H1 (cell line): ENCODE measurements around the gene GPR45. TPM values are rescaled to one million over a fixed set of nuclear protein-coding genes. Genes with fewer than 3 reads are reported as not detected.

Experiments
- CTCF ChIA-PET: fragments of 300-600 bp; sonication (Branson Sonifier 250); formaldehyde crosslinking; loops from one replicate; lab custom pipeline; 2021; ENCODE audit not compliant: partially characterized antibody; lab: Charles Lee
- POLR2A ChIA-PET: fragments of 300-600 bp; sonication (Branson Sonifier 250); formaldehyde crosslinking; loops from one replicate; lab custom pipeline; 2021; ENCODE audit warnings: inconsistent platforms; ENCODE audit not compliant: partially characterized antibody; lab: Charles Lee
- DNase-seq, 2 experiments: peaks; one replicate each; pipeline versions ENCODE4 v3.0.0 to v3.0.0-alpha.2; 2010 to 2022; ENCODE audit warnings: low spot score in 2 of 2, low read depth in 1 of 2, mixed read lengths in 1 of 2
- FAIRE-seq: peaks from 2 replicates; lab custom pipeline; 2011; peaks lifted over from hg19 to GRCh38; lab: Jason Lieb, UNC
- H2AFZ ChIP-seq: 2 replicates; pipeline ENCODE4 v1.8.1; 2012; ENCODE audit warnings: low read length, inconsistent platforms
- H2AK5ac ChIP-seq: 2 replicates; pipeline ENCODE4 v1.6.1; 2013; ENCODE audit warnings: low read depth, low read length
- H2BK120ac ChIP-seq: replicated peaks from 2 replicates; pipeline ENCODE3; 2013; ENCODE audit warnings: low read depth, low read length, inconsistent platforms
- H2BK12ac ChIP-seq: 2 replicates; pipeline ENCODE4 v1.6.1; 2013; ENCODE audit warnings: low read depth, low read length
- H2BK15ac ChIP-seq: 2 replicates; pipeline ENCODE4 v1.6.1; 2013; ENCODE audit warnings: low read length
- H2BK20ac ChIP-seq: 2 replicates; pipeline ENCODE4 v1.6.1; 2013; ENCODE audit warnings: low read length
- H2BK5ac ChIP-seq: 2 replicates; pipeline ENCODE4 v1.6.1; 2013; ENCODE audit warnings: low read depth, low read length
- H3K14ac ChIP-seq: 2 replicates; pipeline ENCODE4 v1.6.1; 2013; ENCODE audit warnings: inconsistent platforms; ENCODE audit not compliant: insufficient read length
- H3K18ac ChIP-seq: 2 replicates; pipeline ENCODE4 v1.6.1; 2013; ENCODE audit warnings: low read length; ENCODE audit errors: extremely low read depth
- H3K23ac ChIP-seq: 2 replicates; pipeline ENCODE4 v1.6.1; 2013; ENCODE audit warnings: inconsistent platforms; ENCODE audit not compliant: insufficient read length
- H3K23me2 ChIP-seq: 2 replicates; pipeline ENCODE4 v1.6.1; 2013; ENCODE audit warnings: low read depth, low read length
- H3K27ac ChIP-seq: 2 replicates; pipeline ENCODE4 v1.6.1; 2011; ENCODE audit warnings: low read depth, low read length, inconsistent platforms
- H3K27me3 ChIP-seq, 4 experiments: replicated peaks in 1 of 4; 1 replicate in 1 of 4; 2 replicates in 3 of 4; pipeline versions ENCODE4 v1.6.1 to v1.8.1; 2011 to 2013; ENCODE audit warnings: low read length in 3 of 4, mild to moderate bottlenecking in 3 of 4, inconsistent platforms in 2 of 4, mixed read lengths in 2 of 4, moderate library complexity in 1 of 4; ENCODE audit not compliant: control insufficient read depth in 3 of 4, insufficient read depth in 3 of 4; ENCODE audit errors: extremely low read depth in 1 of 4
- H3K36me3 ChIP-seq, 4 experiments: 2 replicates each; pipeline versions ENCODE4 v1.6.1 to v1.8.1; 2011 to 2013; ENCODE audit warnings: mild to moderate bottlenecking in 4 of 4, low read length in 3 of 4, moderate library complexity in 2 of 4, control low read depth in 1 of 4, inconsistent platforms in 1 of 4; ENCODE audit not compliant: insufficient read depth in 4 of 4, control insufficient read depth in 2 of 4
- H3K4ac ChIP-seq: replicated peaks from 2 replicates; pipeline ENCODE3; 2013; ENCODE audit warnings: low read length, low read depth, mixed read lengths, inconsistent platforms; ENCODE audit not compliant: insufficient read length
- H3K4me1 ChIP-seq, 4 experiments: replicated peaks in 1 of 4; 1 replicate in 1 of 4; 2 replicates in 3 of 4; pipeline versions ENCODE4 v1.6.1 to v1.8.1; 2011 to 2013; ENCODE audit warnings: low read length in 3 of 4, inconsistent platforms in 2 of 4, mixed read lengths in 1 of 4; ENCODE audit not compliant: insufficient read depth in 4 of 4, control insufficient read depth in 3 of 4
- H3K4me2 ChIP-seq, 2 experiments: 2 replicates each; pipeline versions ENCODE4 v1.6.1 to v1.8.1; 2011 to 2013; ENCODE audit warnings: low read depth in 2 of 2, low read length in 2 of 2, control low read depth in 1 of 2, inconsistent platforms in 1 of 2, mild to moderate bottlenecking in 1 of 2; ENCODE audit not compliant: insufficient read depth in 1 of 2
- H3K4me3 ChIP-seq, 4 experiments: fragments of 200-600, 300-600 bp in 1 of 4; sonication (generic), shearing (Covaris generic), sonication (Bioruptor Twin) in 1 of 4; 2 replicates each; pipeline versions ENCODE4 v1.5.1 to v1.8.1; 2011 to 2016; ENCODE audit warnings: low read length in 4 of 4, low read depth in 3 of 4, control low read depth in 2 of 4, inconsistent platforms in 2 of 4, mild to moderate bottlenecking in 2 of 4, mixed read lengths in 1 of 4, moderate library complexity in 1 of 4; ENCODE audit not compliant: insufficient read depth in 2 of 4; ENCODE audit errors: extremely low read depth in 1 of 4
- H3K56ac ChIP-seq: replicated peaks from 2 replicates; pipeline ENCODE3; 2013; ENCODE audit warnings: low read depth, mild to moderate bottlenecking, mixed read lengths, low read length, inconsistent platforms; ENCODE audit not compliant: insufficient read length
- H3K79me1 ChIP-seq: 2 replicates; pipeline ENCODE4 v1.6.1; 2013; ENCODE audit warnings: low read depth, low read length, control low read depth
- H3K79me2 ChIP-seq, 2 experiments: 2 replicates each; pipeline versions ENCODE4 v1.6.1 to v1.8.1; 2012 to 2013; ENCODE audit warnings: low read length in 2 of 2, mild to moderate bottlenecking in 2 of 2, inconsistent platforms in 1 of 2; ENCODE audit not compliant: insufficient read depth in 2 of 2, control insufficient read depth in 1 of 2
- H3K9ac ChIP-seq, 4 experiments: replicated peaks in 1 of 4; 1 replicate in 1 of 4; 2 replicates in 3 of 4; pipeline versions ENCODE4 v1.6.1 to v1.8.1; 2011 to 2013; ENCODE audit warnings: low read depth in 3 of 4, low read length in 3 of 4, control low read depth in 2 of 4, mild to moderate bottlenecking in 2 of 4, moderate library complexity in 2 of 4, inconsistent platforms in 1 of 4; ENCODE audit errors: extremely low read depth in 1 of 4
- H3K9me3 ChIP-seq, 2 experiments: 2 replicates each; pipeline versions ENCODE4 v1.6.1 to v1.8.1; 2012 to 2013; ENCODE audit warnings: mild to moderate bottlenecking in 2 of 2, moderate library complexity in 2 of 2, control low read depth in 1 of 2, inconsistent platforms in 1 of 2, low read depth in 1 of 2, low read length in 1 of 2, mixed read lengths in 1 of 2; ENCODE audit not compliant: insufficient read depth in 2 of 2
- H4K20me1 ChIP-seq, 2 experiments: replicated peaks in 1 of 2; 2 replicates each; pipeline versions ENCODE3 to v1.8.1; 2011 to 2013; ENCODE audit warnings: inconsistent platforms in 2 of 2, low read length in 2 of 2, mild to moderate bottlenecking in 1 of 2; ENCODE audit not compliant: insufficient read depth in 2 of 2, control insufficient read depth in 1 of 2
- H4K5ac ChIP-seq: 2 replicates; pipeline ENCODE4 v1.6.1; 2013; ENCODE audit warnings: low read length, low read depth, mixed read lengths, inconsistent platforms; ENCODE audit not compliant: insufficient read length
- H4K8ac ChIP-seq: 2 replicates; pipeline ENCODE4 v1.8.0; 2013; ENCODE audit warnings: mild to moderate bottlenecking, moderate library complexity, low read length, inconsistent platforms; ENCODE audit not compliant: insufficient read depth; ENCODE audit errors: extremely low read depth
- H4K91ac ChIP-seq: replicated peaks from 2 replicates; pipeline ENCODE3; 2013; ENCODE audit warnings: low read length, mixed read lengths, inconsistent platforms; ENCODE audit not compliant: insufficient read length
- ASH2L ChIP-seq: fragments of 200-600, 300-600 bp; sonication (generic); IDR thresholded peaks from one replicate; pipeline ENCODE4 v1.7.1; 2017; ENCODE audit warnings: low read length
- BACH1 ChIP-seq: IDR thresholded peaks from 2 replicates; pipeline ENCODE4 v1.6.1; 2012; ENCODE audit warnings: low read length, improper control_type of control experiment
- CTCF ChIP-seq, 3 experiments: IDR thresholded peaks; 1 replicate in 2 of 3; 2 replicates in 1 of 3; pipeline versions ENCODE4 v1.5.1 to v1.6.1; 2011; ENCODE audit warnings: low read length in 3 of 3, mild to moderate bottlenecking in 3 of 3, inconsistent platforms in 2 of 3, low read depth in 1 of 3, moderate library complexity in 1 of 3; ENCODE audit not compliant: insufficient read depth in 1 of 3; ENCODE audit errors: control extremely low read depth in 1 of 3
- EGR1 ChIP-seq: IDR thresholded peaks from 2 replicates; pipeline ENCODE4 v1.6.1; 2011; ENCODE audit warnings: low read depth, low read length, borderline replicate concordance
- GTF2F1 ChIP-seq: IDR thresholded peaks from 2 replicates; pipeline ENCODE4 v1.6.1; 2012; ENCODE audit warnings: low read depth, low read length, improper control_type of control experiment, borderline replicate concordance
- JUND ChIP-seq: IDR thresholded peaks from 2 replicates; pipeline ENCODE4 v1.6.1; 2011; ENCODE audit warnings: mild to moderate bottlenecking, improper control_type of control experiment, low read length
- PHF8 ChIP-seq: fragments of 200-600 bp; sonication (generic); conservative IDR thresholded peaks from 2 replicates; pipeline ENCODE4 v1.7.1; 2012; ENCODE audit warnings: low read depth, mild to moderate bottlenecking, inconsistent platforms, low read length, moderate library complexity
- RAD21 ChIP-seq, 2 experiments: IDR thresholded peaks in 1 of 2; conservative IDR thresholded peaks in 1 of 2; 2 replicates each; pipeline ENCODE4 v1.6.1; 2011; ENCODE audit warnings: low read depth in 2 of 2, low read length in 2 of 2, improper control_type of control experiment in 1 of 2, inconsistent platforms in 1 of 2, mild to moderate bottlenecking in 1 of 2, moderate library complexity in 1 of 2
- SIRT6 ChIP-seq: IDR thresholded peaks from one replicate; pipeline ENCODE4 v1.7.1; 2012; ENCODE audit warnings: low read length, inconsistent platforms
- TBP ChIP-seq: IDR thresholded peaks from 2 replicates; pipeline ENCODE4 v1.6.1; 2011; ENCODE audit warnings: low read depth, low read length, improper control_type of control experiment
- TCF12 ChIP-seq: IDR thresholded peaks from 2 replicates; pipeline ENCODE4 v1.6.1; 2011; ENCODE audit warnings: low read depth, mild to moderate bottlenecking, low read length
- TEAD4 ChIP-seq: IDR thresholded peaks from 2 replicates; pipeline ENCODE4 v1.6.1; 2012; ENCODE audit warnings: low read depth, low read length, inconsistent platforms, mixed read lengths
- WGBS, 2 experiments: shearing (Covaris generic) in 1 of 2; methylation state at CpG; one replicate each; pipeline versions ENCODE4 v1.1.6 to v1.1.7; 2013 to 2015; ENCODE audit warnings: low lambda C conversion rate in 2 of 2, mixed read lengths in 2 of 2, inconsistent platforms in 1 of 2, low coverage in 1 of 2, missing lambda C conversion rate in 1 of 2; ENCODE audit not compliant: insufficient replicate concordance in 2 of 2, insufficient coverage in 1 of 2, insufficient read length in 1 of 2; ENCODE audit errors: extremely low coverage in 1 of 2, missing lambda C conversion rate in 1 of 2; 5-methylcytosine and 5-hydroxymethylcytosine counted together
- polyA plus RNA-seq, 7 experiments: library from polyadenylated mRNA; depleted of rRNA in 3 of 7; stranded (reverse) in 5 of 7; unstranded in 2 of 7; fragments of >200 nt in 5 of 7; fragments of 200-250 nt in 2 of 7; gene quantifications; 1 replicate in 5 of 7; 2 replicates in 1 of 7; 4 replicates in 1 of 7; pipeline versions ENCODE4 v1.2.1 to v1.2.3, GENCODE V29; 2011 to 2013; ENCODE audit warnings: missing spikeins in 2 of 7, mixed read lengths in 2 of 7
- total RNA-seq: library from RNA; stranded (reverse); fragmentation: NEBNext Ultra II Directional; extraction: Animal tissue kit (Norgen Biotek cat#: 25700); gene quantifications from 2 replicates; pipeline ENCODE4 v1.2.1, GENCODE V29; 2021

GPR45 gene
- total and polyA plus RNA-seq, 2 of the 8 experiments (the other 6 are each of a cell fraction or from before 2014, with no cell fraction given) = 0.21 TPM; not detected in 1

- Histone ChIP-seq H2BK20ac (no peak overlapping the region), H3K4me1 (peaks cover 0 to 4% (median 0%) of the 10 kb centered on the region in 4 experiments; a peak in 2 of 7 replicates), H3K4me3 (no peak overlapping the region), H2BK120ac (no peak overlapping the region), H4K5ac (no peak overlapping the region), H2AFZ (no peak overlapping the region), H2AK5ac (no peak overlapping the region), H3K79me1 (no peaks in the 10 kb centered on the region), H3K9me3 (no peaks in the 10 kb centered on the region), H3K36me3 (no peaks in the 10 kb centered on the region), H3K23me2 (no peaks in the 10 kb centered on the region), H2BK5ac (no peak overlapping the region), H3K9ac (no peak overlapping the region), H3K56ac (no peak overlapping the region), H3K4ac (no peak overlapping the region), H3K27me3 (no peaks in the 10 kb centered on the region; a peak in 1 of 7 replicates), H3K18ac (no peak overlapping the region), H3K23ac (no peak overlapping the region), H4K20me1 (no peaks in the 10 kb centered on the region), H3K4me2 (no peak overlapping the region), H3K79me2 (no peaks in the 10 kb centered on the region), H2BK15ac (no peak overlapping the region), H3K27ac (no peak overlapping the region), H4K8ac (no peak overlapping the region), H3K14ac (no peak overlapping the region), H4K91ac (no peak overlapping the region), H2BK12ac (no peak overlapping the region)
- POLR2A ChIA-PET = interaction anchor here (0.9 to 1.2 kb wide), 2 partner anchors 22 to 121 kb away, joined by 4 to 9 read pairs; no protein-coding TSS in a partner anchor
- FAIRE-seq (no peak), DNase-seq (no peak)
- CTCF ChIA-PET = interaction anchor here (0.7 to 16.9 kb wide), 25 partner anchors 8 to 269 kb away, joined by 3 to 541 read pairs (median 4); no protein-coding TSS in a partner anchor
- 83% methylated on average over 5 of the region's 5 CpGs; no CpG with 5 or more reads in 1 of the 2 experiments for WGBS, 2 experiments
- TF ChIP-seq PHF8 (no peak), RAD21 (IDR thresholded peaks at IDR 0.05 in 1 of 2, conservative IDR thresholded peaks at IDR 0.05 in 1 of 2; ENCODE audit: low read depth in 2 of 2, low read length in 2 of 2) (no peak), SIRT6 (no peak), JUND (no peak), EGR1 (no peak), TEAD4 (no peak), ASH2L (no peak), TBP (no peak), TCF12 (no peak), BACH1 (no peak), CTCF (IDR thresholded peaks at IDR 0.05; ENCODE audit: control extremely low read depth in 1 of 3, insufficient read depth in 1 of 3, low read depth in 1 of 3, low read length in 3 of 3) (no peak), GTF2F1 (no peak)
Measured at GRCh38 chr2:105236060-105236424, 5.5 kb upstream of the GPR45 start.
